Loucy (cell line): ENCODE results near the gene NUDT3.

Experiments used
- H2AFZ ChIP-seq: fragments of 200-600 bp; sonication (generic); 2 replicates; pipeline ENCODE4 v1.6.0; 2016; ENCODE audit warnings: antibody characterized with exemption, mild to moderate bottlenecking, low read length, moderate library complexity
- H3F3A ChIP-seq: fragments of 200-600 bp; 2 replicates; pipeline ENCODE4 v1.6.0; 2016; ENCODE audit warnings: antibody characterized with exemption, low read depth, mild to moderate bottlenecking
- H3K27me3 ChIP-seq: fragments of 200-600 bp; sonication (generic); 2 replicates; pipeline ENCODE4 v1.6.1; 2014; ENCODE audit warnings: low read length, mild to moderate bottlenecking; ENCODE audit not compliant: insufficient read depth, poor library complexity, severe bottlenecking
- H3K36me3 ChIP-seq: fragments of 200-600 bp; sonication (generic); 2 replicates; pipeline ENCODE4 v1.6.1; 2016; ENCODE audit warnings: low read length; ENCODE audit not compliant: insufficient read depth
- H3K4me1 ChIP-seq: fragments of 200-600 bp; sonication (generic); 2 replicates; pipeline ENCODE4 v1.5.1; 2014; ENCODE audit warnings: low read length, mild to moderate bottlenecking; ENCODE audit not compliant: insufficient read depth, poor library complexity, severe bottlenecking
- H3K4me2 ChIP-seq: fragments of 200-600 bp; sonication (generic); 2 replicates; pipeline ENCODE4 v1.6.0; 2014; ENCODE audit warnings: antibody characterized with exemption, low read length, low read depth, mild to moderate bottlenecking; ENCODE audit not compliant: poor library complexity, severe bottlenecking
- H3K4me3 ChIP-seq: fragments of 200-600 bp; sonication (generic); 2 replicates; pipeline ENCODE4 v1.5.1; 2014; ENCODE audit warnings: low read length, mild to moderate bottlenecking, mixed read lengths; ENCODE audit not compliant: poor library complexity, severe bottlenecking
- H3K79me2 ChIP-seq: fragments of 200-600 bp; sonication (generic); 2 replicates; pipeline ENCODE4 v1.6.1; 2014; ENCODE audit warnings: low read length; ENCODE audit not compliant: insufficient read depth
- H3K9ac ChIP-seq: fragments of 200-600 bp; sonication (generic); 2 replicates; pipeline ENCODE4 v1.6.0; 2014; ENCODE audit warnings: mild to moderate bottlenecking, low read depth, low read length, moderate library complexity; ENCODE audit not compliant: poor library complexity, severe bottlenecking
- H3K9me2 ChIP-seq: fragments of 200-600 bp; sonication (generic); replicated peaks from 2 replicates; pipeline ENCODE4 v1.6.1; 2016; ENCODE audit warnings: low read depth, low read length, mixed read lengths
- H3K9me3 ChIP-seq: fragments of 200-600 bp; sonication (generic); 2 replicates; pipeline ENCODE4 v1.6.1; 2014; ENCODE audit warnings: mild to moderate bottlenecking, antibody characterized with exemption, low read length, low read depth; ENCODE audit not compliant: insufficient read depth
- H4K20me1 ChIP-seq: fragments of 200-600 bp; sonication (generic); 2 replicates; pipeline ENCODE4 v1.6.0; 2014; ENCODE audit warnings: antibody characterized with exemption, low read length, mild to moderate bottlenecking; ENCODE audit not compliant: insufficient read depth, poor library complexity, severe bottlenecking
- EZH2phosphoT487 ChIP-seq: fragments of 200-600 bp; IDR thresholded peaks from 2 replicates; pipeline ENCODE4 v1.6.1; 2018; ENCODE audit warnings: antibody characterized with exemption, mild to moderate bottlenecking, moderate library complexity, borderline replicate concordance
- TF ChIP-seq, protein P1 (sequence below): fragments of 200-600 bp; sonication (generic); conservative IDR thresholded peaks from 2 replicates; pipeline ENCODE4 v1.5.1; 2014; ENCODE audit warnings: mild to moderate bottlenecking, antibody characterized with exemption, low read length

Gene NUDT3

DNA sequence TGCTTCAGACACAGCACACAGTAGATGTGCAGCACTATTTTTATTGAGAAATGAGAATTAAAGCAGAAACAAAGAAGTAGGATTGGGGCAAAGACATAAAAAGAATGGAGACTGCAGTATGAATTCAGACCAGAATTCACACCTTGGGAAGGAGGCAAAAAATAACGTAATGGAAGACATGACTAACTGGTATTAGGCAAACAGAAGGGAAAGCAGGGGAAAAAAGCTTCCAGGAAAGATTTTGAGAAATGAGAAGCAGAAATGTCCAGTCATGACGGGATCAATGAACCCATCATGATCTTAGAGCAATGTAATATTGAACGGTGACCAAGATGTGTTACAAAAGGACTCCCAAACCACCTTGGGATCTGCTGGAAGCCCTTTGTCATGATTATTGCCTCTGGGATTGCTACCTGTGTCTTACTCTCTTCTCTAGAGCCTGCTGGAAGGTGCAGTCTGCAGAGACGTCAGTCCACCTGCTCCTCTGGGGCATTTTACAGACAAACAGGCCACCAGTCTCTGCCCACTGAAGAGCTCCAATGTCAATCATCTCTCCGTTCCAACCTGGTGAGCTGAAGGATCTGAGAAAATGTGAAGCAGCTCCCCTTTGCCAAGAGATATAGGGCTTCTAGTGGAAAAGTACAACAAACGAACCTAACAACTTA is 8.7 kb downstream of the NUDT3 start:
- Histone ChIP-seq H3K79me2 (peaks cover 95% of the 10 kb centered on the region), H2AFZ (no peak overlapping the region), H3K4me2 (peak overlapping the region; percentile 15), H3K9me2 (no peaks in the 10 kb centered on the region), H3F3A (no peaks in the 10 kb centered on the region), H3K4me1 (peaks cover 38% of the 10 kb centered on the region), H3K36me3 (no peaks in the 10 kb centered on the region), H3K27me3 (no peaks in the 10 kb centered on the region), H3K4me3 (no peak overlapping the region), H3K9me3 (no peaks in the 10 kb centered on the region), H4K20me1 (peaks cover 37% of the 10 kb centered on the region), H3K9ac (no peak overlapping the region)
- TF ChIP-seq, protein P1, sequence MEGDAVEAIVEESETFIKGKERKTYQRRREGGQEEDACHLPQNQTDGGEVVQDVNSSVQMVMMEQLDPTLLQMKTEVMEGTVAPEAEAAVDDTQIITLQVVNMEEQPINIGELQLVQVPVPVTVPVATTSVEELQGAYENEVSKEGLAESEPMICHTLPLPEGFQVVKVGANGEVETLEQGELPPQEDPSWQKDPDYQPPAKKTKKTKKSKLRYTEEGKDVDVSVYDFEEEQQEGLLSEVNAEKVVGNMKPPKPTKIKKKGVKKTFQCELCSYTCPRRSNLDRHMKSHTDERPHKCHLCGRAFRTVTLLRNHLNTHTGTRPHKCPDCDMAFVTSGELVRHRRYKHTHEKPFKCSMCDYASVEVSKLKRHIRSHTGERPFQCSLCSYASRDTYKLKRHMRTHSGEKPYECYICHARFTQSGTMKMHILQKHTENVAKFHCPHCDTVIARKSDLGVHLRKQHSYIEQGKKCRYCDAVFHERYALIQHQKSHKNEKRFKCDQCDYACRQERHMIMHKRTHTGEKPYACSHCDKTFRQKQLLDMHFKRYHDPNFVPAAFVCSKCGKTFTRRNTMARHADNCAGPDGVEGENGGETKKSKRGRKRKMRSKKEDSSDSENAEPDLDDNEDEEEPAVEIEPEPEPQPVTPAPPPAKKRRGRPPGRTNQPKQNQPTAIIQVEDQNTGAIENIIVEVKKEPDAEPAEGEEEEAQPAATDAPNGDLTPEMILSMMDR, result no peak
- no peak for TF ChIP-seq EZH2phosphoT487

DNA sequence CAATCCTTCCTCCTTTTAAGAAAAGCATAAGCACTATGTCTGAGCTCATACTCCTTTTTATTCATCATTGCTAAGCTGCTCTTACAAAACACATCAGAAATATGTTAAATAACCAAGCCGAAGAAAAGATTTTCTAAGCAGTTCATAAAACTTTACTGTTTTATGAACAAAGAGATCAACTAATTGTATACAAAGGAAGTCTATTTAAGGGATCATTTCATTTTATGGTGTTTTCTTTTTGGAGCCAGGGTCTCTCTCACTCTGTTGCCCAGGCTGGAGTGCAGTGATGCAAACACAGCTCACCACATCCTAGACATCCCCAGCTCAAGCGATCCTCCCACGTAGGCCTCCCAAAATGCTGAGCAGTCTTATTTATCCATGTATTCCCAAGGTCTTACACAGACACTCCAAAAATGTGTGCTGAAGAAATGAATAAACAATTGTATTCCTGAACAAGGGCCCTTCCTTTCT is 9.3 kb downstream of the NUDT3 start:
- Histone ChIP-seq H3K4me2 (peak overlapping the region; percentile 14), H3K4me3 (no peak overlapping the region), H3K36me3 (no peaks in the 10 kb centered on the region), H3K79me2 (peaks cover 95% of the 10 kb centered on the region), H3K27me3 (no peaks in the 10 kb centered on the region), H3F3A (no peaks in the 10 kb centered on the region), H4K20me1 (peaks cover 36% of the 10 kb centered on the region), H2AFZ (no peak overlapping the region), H3K9me2 (no peaks in the 10 kb centered on the region), H3K9ac (no peak overlapping the region), H3K9me3 (no peaks in the 10 kb centered on the region), H3K4me1 (peaks cover 32% of the 10 kb centered on the region)
- TF ChIP-seq EZH2phosphoT487, result no peak
- TF ChIP-seq, protein P1, result no peak

DNA sequence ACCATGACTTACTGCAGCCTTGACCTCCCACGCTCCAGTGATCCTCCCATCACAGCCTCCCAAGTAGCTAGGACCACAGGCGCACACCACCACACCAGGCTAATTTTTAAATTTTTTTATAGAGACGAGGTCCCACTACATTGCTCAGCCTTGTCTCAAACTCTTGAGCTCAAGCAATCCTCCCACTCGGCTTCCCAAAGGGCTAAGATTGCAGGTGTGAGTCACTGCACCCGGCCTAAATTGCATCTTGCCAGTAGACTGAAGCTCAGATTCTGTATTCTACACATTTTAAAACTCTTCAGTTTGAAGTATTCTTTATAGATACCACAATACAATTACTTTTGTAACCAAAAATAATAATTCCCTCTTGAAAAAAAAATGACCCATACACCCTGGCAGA is 11.4 kb downstream of the NUDT3 start:
- peaks cover 25% of the 10 kb centered on the region for H4K20me1 ChIP-seq

More for the DNA sequence above, 11.4 kb downstream of the NUDT3 start:
- Histone ChIP-seq H3K79me2 (peaks cover 95% of the 10 kb centered on the region), H3K4me2 (no peak overlapping the region), H3K9me3 (no peaks in the 10 kb centered on the region), H3F3A (no peaks in the 10 kb centered on the region), H3K9me2 (no peaks in the 10 kb centered on the region), H3K4me1 (peaks cover 15% of the 10 kb centered on the region), H2AFZ (no peak overlapping the region), H3K9ac (no peak overlapping the region), H3K27me3 (no peaks in the 10 kb centered on the region), H3K36me3 (peaks cover 4% of the 10 kb centered on the region; the same call in 1 of the 2 replicates), H3K4me3 (no peak overlapping the region)
- TF ChIP-seq EZH2phosphoT487, result no peak
- TF ChIP-seq, protein P1, result no peak
